GM19324 (cell line): ENCODE results near the gene FOXD1.
A peak's percentile ranks its signal among the peaks of the same experiment; 100 is the strongest.
"Not testable (repeated sequence)": the region's sequence is repeated elsewhere in the genome, so short reads cannot be mapped to it uniquely, and the experiment has no call there.

Source experiments
- ATAC-seq: cut with Tn5 transposase; IDR thresholded peaks from one replicate; pipeline ENCODE4 v1.9.1; 2021; ENCODE audit warnings: mild to moderate bottlenecking, moderate library complexity; ENCODE audit not compliant: unreplicated experiment, low FRiP score

Gene FOXD1

DNA sequence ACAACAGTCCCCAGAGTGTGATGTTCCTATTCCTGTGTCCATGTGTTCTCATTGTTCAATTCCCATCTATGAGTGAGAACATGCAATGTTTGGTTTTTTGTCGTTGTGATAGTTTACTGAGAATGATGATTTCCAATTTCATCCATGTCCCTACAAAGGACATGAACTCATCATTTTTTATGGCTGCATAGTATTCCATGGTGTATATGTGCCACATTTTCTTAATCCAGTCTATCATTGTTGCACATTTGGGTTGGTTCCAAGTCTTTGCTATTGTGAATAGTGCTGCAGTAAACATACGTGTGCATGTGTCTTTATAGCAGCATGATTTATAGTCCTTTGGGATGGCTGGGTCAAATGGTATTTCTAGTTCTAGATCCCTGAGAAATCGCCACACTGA lies 20.1 kb upstream of the FOXD1 start:
- ATAC-seq, result not testable (repeated sequence)

DNA sequence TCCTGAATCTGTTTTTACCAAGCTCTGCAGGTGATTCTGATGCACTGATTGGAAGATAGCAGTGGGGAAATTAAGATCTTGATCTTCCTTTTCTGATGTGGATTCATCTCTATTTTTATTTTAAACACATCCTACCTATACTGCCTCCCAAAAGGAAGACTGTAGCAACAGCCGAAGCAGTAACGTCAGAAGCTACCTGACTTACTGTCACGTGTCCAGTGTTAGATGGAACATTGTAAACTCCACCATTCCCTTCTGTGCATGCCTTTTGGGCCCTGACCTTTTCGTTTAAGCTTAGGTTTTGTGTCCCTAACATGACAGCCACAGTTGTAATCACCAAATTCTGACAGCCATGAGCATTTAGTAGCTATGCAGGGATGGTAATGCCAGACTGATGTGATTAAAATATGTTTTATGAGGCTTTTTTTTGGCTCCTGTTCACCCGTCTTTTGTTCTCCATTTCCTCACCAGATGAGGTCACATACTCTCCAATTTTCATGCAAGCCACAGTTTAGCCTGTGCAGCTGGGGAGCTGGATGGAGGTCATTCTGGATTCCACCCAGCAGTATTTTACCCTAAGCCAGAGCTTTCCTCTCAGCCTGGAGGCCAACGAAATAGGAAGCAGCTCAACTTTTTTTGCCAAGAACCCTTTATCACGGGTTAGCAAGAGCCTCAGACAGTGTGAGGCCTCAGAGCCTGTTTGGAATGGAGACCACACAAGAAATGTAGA lies 15.6 kb upstream of the FOXD1 start:
- no peak for ATAC-seq

DNA sequence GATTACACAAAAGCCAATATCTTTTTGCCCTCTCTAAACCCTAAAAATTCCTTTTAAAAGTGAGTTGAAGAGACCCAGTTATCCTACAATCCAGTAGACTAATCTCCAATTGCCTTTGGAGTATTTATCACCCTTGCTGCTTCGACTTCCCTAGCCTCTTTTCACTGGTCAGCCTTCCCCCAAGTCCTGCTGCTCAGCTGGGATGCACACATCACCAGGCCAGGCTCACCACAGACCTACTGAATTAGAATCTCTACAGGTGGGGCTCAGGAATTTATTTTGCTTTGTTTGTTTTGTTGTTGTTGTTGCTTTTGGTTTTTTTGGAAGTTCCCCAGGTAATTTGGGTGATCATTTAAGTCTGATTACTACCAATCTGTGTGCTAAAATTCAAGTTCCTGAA lies 11.6 kb upstream of the FOXD1 start:
- no peak for ATAC-seq

DNA sequence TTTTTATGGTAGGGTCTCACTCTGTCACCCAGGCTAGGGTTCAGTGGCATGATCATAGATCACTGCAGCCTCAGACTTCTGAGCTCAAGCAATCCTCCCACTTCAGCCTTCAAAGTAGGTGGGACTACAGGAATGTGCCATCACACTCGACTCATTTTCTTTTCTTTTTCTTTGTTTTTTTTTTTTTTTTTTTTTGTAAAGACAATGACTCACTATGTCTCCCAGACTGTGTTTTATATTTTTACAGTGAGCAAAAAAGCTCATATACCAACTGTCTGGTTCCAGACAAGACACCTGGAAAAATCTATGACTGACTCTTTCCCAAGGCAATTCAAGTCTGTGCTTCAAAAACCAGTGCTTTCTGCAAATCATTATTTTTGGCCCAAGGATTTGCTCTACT lies 10.8 kb upstream of the FOXD1 start:
- ATAC-seq, result no peak

DNA sequence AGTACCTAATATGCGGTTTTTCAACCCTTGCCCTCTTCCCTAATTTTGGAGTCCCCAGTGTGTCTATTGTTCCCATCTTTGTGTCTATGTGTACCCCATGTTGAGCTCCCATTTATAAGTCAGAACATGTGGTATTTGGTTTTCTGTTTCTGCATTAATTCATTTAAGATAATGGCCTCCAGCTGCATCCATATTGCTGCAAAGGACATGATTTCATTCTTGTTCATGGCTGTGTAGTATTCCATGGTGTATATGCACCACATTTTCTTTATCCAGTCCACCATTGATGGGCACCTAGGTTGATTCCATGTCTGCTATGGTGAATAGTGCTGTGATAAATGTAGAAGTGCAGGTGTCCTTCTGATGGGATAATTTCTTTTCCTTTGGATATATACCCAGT lies 7.9 kb upstream of the FOXD1 start:
- not testable (repeated sequence) for ATAC-seq

DNA sequence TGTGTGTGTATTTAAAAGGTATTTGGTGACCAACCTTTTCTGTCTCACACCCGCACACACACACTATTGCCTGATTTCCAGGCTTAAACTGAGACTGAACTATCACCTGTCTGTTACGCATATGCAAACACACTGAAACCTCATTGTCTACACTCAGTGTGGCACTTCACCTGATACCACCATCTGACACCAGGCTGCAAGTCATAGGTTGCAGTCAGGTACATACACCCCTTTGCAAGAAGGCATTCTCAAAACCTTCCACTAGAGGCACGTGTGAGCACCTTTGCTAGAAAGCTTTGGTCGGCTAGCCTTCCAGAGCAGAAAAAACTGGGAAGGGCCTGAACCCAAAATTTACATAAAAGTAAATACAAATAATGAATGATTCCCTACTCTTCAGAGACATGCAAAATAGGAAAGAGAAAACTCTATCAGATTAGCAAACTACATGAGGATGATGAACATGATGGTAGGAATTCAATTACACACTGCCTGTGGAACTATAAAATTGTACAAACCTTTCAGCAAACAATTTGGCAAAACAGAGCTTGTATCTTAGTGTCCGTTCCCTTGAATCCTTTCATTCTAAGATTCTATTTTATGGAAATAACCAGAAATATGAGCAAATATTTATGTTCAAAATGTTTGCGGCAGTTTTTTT lies 5.9 kb upstream of the FOXD1 start:
- ATAC-seq, result peak; percentile 54

DNA sequence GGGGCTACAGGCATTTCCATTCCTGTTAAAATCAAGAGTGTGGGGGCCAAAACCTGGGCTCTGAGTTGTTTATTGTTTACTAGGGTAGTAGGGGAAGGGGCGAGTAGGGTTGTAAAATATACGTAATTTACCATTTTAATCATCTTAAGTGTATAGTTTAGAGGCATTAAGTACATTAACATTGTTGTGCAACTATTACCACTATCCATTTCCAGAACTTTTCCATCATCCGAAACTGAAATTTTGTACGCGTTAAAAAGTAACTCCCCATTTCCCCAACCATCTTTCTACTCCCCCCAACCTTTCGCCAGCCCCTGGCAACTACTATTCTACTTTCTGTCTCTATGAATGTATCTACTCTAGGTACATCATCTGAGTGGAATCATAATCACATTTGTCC lies 3.6 kb upstream of the FOXD1 start:
- ATAC-seq, result no peak

DNA sequence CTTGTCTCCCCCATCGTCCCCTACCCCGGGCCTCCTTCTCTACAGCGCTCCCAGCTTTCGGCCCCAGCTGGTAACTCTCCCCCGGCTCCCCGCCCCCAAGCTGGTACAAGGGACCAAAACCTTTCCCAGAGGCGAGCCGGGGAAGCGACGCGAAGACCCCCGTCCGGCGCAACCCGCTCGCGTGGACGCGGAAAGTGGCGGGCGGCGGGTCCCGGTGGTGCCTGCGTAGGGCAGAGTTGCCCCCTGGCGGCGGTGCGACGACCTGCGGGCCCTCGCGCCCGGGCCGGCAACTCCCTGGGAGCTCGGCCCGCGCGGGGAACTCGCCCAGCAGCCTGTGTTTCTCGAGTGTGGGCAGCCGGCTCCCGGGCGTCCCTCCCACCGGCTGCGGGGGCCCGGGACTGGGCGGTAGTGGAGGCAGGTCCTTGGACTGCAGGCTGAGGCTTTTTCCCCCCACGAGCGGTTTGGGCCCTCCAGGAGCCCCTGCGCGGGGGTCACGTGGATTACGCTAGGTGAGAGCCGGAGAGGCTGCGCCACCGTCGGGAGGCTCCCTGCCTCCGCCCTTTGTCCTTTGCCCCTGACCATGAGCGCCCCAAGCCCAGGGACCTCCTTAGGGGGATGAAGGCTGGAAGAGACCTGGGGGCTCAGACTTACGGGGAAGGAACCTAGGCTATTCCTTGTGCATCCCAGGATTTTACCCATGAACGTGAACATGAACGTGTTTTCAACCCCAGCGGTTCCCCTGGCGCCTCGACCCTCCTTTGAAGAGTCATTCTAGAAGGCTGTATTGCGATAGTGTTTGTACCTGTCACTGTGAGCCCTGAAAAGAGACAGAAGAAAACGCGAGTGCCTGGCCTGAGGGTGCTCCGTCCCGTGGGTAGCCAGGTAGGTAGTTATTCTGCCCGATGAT lies 2.9 kb upstream of the FOXD1 start:
- no peak for ATAC-seq

DNA sequence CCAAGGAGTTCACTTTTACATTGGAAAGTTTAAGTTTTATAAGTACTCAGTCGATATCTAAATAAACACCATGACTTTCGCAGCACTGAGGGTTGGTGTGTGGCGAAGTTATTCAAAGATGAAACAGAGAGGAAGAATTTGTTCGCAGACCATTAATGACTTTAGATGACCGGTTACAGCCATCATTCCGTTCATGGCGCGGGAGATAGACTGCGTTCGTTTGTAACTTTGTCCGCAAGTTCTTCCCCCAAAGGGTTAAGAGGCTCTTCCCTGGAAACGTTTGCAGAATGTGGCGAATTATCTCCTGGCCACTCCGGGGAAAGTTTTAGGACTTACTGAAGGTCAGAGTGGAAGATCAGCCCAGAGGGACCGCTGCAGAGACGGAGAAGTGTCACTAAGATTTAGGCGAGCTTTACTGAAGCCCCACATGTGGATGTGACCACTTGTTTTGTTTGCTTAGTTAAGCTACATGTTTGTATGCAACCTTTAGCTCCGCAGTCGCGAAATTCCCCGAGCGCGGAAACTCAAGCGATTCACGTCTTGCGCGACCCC lies 2.2 kb upstream of the FOXD1 start:
- no peak for ATAC-seq

DNA sequence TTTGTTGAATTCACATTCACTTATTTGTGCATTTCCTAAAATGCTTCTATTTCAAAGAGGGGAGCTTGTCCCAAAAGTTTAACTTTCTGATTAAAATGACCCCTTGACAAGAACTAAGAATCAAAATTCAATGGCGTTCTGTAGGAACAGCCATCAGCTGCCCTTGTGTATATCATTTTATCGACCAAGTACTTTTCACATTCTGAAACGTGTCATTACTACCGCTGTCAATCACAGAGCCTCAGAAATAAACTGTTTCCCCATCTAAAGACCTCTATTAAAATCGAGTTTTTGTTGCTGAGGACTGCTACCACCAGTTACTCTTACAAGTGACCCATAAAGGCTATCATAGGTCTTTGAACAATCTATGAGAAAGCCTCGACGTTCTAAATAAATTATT lies 1.6 kb upstream of the FOXD1 start:
- ATAC-seq, result no peak

DNA sequence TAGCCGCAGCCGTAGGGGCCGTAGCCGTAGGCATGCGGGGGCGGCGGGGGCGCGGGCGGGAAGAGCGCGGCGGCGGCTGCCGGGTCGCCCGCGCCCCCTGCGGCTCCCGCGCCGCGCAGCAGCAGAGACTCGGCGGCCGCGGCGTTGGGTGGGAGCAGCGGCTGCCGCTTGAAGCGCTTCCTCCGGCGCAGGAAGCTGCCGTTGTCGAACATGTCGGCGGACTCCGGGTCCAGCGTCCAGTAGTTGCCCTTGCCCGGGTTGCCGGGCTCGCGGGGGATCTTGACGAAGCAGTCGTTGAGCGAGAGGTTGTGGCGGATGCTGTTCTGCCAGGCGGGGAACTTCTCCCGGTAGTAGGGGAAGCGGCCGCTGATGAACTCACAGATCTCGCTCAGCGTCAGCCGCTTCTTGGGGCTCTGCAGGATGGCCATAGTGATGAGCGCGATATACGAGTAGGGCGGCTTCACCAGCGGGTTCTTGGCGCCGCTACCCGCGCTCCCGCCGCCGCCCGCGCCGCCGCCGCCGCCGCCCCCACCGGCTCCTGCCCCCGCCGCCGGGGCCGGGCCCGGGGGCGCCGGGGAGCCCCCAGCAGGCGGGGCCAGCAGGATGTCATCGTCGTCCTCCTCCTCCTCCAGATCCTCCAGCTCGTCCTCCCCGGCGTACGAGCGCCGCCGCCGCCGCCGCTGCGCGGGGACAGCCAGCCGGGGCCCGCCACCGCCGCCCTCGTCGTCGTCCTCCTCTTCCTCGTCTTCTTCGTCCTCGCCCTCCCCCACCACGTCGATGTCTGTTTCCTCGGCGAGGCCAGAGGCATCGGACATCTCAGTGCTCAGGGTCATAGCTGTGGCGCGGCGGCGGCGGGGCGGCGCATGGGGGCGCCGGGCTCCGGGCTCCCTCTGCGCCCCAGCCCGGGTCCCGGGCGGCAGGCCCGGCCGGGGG lies 781 bp downstream of the FOXD1 start:
- ATAC-seq, result peak; percentile 26

DNA sequence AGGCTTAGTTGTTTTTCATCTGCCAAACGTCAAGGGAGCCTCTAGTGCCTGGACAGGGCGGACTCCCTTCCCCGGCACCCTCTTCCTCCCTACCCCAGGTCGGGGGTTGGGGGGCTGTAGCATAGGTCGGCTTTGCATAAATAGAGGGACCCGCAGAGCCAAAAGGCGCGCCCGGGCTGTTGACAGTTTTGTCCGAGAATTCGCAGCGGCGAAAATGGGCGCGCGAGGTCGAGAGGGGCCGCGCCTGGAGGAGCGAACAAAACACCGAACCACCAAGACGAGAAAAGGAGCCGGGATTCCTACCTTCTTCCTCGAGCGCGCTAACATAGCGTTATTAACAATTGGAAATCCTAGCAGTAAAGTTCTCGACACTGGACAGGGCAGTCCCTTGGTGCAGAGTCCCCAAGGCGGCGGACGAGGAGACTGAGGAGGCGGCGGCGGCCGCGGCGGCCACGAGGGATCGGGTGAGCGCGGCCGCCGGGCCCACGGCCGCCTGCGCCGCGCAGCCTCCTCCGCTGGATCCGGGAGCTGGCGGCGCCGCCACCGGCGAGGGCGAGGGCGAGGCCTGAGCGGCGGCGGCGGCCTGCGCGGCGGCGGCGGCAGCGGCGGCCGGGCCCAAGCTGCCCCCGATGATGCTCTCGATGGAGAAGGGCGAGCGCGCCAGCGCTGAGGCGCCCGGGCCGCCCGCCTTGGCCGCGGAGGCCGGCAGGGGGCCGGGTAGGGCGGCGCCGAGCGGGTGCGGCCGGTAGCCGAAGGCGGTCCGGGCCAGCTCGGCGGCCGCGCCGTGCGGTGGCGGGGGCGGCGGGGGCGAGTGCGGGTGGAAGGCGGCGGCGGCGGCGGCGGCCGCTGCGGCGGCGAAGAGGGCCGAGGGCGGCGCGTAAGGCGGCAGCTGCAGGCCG lies 1.7 kb downstream of the FOXD1 start:
- ATAC-seq, result no peak

DNA sequence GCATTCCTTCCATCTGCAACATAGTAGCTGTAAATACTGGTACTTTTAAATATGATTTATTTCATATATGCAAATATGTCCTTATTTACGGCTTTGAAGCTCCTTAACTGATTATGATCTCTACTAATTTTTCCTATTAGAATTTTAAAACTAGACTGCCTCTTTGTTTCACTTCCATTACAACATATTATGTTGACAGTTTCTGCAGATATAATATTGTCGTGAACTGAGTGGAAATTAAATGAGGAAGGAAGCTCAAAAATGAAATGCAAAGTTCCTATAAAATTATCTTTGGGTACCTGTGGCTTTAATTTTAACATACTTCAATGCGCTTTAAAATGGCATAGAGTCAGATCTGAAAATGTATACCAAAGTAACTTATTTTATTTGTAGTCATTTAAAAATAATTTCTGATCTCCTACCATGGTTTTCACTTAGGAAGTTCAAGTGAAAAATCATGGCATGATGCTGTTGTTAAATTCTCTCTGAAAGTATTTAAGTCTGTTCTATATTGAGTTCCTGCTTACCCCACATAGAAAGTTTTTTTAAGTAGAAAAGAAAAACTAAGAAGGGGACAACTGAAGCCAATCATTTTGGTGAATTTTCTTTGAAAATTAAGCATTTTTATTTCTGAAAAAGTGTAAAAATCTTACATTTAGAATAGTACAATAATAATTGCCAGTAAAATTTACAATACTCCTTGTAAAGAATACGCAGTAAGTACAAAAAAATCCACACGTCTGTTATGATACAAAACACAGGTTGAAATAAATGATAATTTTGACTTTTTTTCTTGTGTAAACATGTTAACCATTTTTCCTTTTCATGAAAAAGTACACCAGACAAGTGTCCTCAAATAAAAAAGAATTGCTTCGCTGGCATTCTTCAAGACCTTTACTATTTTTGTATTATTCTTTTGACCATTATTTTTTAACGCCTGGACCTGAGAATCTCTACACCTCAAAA lies 2.6 kb downstream of the FOXD1 start:
- ATAC-seq, result no peak

DNA sequence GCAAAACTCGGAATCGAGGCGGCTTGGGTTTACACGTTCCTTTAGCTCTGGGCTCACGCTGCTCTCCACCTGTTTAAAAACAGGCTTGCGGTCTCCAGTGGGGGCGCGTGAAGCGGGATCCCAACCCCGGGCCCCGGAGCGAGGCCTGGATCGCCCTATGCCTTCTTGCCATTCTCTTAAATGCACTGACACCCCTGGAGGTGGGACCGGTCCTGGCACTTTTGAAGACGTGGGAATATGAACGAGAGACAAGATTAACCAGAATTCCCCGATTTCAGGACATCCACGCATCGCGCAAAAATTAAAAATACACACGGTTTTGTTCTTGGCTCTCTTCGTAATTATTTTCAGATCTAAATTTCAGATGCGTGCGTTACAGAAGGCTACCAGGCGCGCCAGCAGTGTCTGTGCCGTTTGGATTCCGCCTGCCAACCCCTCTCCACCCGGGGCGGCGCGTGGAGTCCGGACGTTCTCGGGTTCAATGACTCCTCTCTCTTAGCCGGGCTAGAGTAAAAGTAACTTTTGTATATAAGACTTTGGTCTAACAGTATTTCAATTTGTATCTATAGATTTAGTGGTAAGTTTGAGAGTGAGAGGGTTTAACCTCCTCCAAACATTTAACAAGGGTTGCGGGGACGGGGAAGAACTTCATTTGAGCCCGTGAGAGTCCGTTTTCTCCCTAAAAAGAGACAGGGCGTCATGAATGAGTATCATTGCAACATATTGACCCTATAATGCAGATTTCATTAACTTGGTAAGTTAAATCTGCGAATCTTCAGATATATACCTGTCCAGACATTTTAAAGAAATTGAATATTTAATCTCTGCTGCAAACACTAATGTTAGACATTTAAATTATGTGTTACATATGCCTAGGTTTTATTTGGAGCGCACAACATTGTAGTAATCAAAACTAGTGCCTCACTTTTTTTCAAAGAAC lies 3.8 kb downstream of the FOXD1 start:
- no peak for ATAC-seq

DNA sequence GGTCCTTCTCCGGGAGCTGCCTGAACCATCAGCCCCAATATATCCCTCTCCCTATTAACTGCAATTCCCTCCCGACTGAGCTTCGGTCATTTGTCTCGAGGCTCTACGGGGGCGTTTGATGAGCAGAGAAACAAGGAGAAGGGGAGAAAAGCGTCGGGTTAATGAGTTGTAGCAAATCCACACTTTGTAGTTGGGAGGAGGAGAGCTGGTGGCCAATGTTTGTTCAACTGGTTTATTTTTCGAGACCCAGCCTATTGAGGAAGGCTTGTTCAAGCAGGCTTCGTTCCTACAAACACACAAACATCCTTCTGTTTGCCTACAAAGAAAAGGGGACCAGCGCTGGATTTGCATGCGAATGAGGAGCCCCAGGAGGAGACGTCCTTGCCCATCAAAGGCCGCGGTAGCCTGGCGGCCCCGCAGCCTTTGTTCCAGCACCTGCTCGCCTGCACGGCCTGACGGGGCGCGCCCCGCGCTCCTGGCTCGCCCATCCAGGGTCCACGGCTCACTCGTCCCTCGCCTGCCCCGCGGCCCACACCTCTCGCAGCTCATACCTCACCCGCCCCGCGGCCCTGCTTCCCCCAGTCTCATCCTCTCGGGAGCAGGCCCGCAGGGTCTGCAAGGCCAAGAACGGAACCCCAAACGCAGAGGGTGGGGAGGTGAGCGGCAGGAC lies 4.6 kb downstream of the FOXD1 start:
- no peak for ATAC-seq

DNA sequence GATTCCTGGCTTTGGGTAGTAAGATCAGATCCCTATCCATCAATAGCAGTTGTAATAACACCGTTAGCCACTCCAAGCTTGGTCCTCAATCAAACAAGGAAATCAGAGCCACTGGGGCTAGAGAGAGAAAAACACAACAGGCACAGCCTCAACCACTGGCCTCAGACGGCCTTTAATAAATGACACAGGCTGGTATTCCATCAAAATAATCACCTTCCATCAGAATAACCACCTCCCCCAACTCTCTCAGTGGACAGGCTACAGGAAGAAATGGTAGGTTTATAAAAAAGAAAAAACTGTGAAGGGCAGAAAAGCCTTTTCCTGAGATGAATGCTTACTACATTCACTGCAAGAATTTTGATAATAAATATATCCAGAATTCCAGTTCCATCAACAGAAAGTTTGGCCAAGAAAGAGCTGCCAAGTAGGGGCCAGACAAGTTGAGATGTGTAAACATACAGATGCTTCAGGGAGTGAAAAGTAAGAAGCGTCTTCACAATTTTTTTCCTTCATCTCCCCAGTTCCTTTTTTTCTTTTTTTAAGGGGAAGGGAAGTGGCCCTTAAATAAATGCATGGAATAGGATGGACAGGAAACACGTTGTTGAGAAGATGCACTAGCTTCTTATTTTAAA lies 5.5 kb downstream of the FOXD1 start:
- no peak for ATAC-seq
